GM21786 (cell line): ENCODE data around the gene HLA-DPB1.
"Not testable (repeated sequence)": the region's sequence is repeated elsewhere in the genome, so short reads cannot be mapped to it uniquely, and the experiment has no call there.

Experiments used
- ATAC-seq: cut with Tn5 transposase; IDR thresholded peaks from one replicate; pipeline ENCODE4 v1.9.1; 2021; ENCODE audit not compliant: unreplicated experiment

The HLA-DPB1 gene

GRCh38 chr6:33101121-33101737, 25.4 kb downstream of the HLA-DPB1 start:
- ATAC-seq = not testable (repeated sequence)

DNA sequence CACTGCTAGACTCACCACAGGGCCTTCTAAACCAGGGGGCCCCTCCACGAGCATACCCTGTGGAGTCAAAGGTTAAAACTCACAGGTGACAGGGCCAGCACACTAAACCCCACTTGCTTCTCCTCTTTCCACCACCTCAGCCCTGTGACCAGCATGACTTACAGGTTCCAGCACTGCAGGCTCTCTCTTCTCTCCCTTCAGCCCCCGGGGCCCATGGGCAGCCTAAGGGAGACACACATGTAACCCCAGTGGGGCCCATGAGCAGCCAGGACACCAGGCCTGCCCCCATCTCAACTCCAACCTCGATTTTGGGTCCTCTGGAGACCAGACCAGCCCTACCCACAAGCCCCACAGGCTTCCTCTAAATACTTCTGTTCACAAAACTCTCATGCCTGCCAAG, 28.0 kb downstream of the HLA-DPB1 start:
- ATAC-seq = no peak

DNA sequence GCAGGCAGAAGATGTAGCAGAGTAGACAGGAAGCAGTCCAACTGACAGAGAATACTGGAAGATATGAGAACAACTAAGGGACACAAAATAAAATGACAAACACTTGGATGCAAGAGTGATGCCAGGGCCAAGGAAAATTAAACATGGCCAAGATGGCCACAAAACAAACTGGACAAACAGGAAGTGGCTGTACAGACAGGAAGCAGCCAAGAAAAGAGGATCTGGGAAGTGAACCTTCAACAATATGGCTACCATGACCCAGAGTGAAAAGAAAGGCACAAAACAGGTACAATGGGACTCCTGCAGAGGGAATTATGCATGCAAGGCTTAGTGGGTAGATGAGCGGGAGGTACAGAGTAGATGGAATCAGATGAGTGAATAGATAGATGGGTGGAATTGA, 29.1 kb downstream of the HLA-DPB1 start:
- no peak for ATAC-seq

DNA sequence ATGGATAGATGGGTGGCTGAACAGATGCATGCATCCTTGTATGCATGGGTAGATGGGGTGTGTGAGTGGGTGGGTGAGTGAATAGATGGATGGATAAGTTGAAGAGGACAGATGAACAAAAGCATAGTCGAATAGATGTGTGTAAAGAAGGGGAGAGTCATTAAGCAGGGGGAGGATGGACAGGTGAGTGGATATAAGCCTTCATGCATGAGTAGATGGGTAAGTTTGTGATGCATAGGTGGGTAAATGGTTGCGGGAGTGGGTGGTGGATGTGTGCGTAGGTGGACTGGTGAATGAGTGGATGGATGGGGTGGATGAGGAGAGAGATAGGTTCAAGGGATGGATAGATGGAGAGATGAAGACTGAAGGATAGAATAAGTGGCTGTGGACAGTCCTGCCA, 29.6 kb downstream of the HLA-DPB1 start:
- ATAC-seq = no peak

GRCh38 chr6:33105916-33106871, 30.4 kb downstream of the HLA-DPB1 start:
- ATAC-seq = no peak

DNA sequence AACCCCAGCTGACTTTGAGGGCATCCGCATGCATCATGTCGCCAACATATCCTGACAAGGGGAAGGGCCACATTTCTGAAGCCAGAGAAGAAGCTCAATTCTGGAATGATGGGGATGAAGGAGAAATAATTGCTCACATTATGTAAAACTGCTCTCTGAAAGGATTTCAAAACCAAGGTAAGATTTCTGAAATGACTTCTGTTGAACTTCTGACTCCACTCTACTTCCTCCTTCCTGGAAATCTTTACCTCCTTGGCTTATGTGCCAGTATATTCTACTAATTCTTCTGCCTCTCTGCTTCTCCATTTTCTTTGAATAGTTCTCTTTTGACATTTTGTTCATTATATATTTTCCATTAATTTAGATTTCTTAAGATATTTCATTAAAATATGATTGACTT, 31.9 kb downstream of the HLA-DPB1 start:
- ATAC-seq = no peak

DNA sequence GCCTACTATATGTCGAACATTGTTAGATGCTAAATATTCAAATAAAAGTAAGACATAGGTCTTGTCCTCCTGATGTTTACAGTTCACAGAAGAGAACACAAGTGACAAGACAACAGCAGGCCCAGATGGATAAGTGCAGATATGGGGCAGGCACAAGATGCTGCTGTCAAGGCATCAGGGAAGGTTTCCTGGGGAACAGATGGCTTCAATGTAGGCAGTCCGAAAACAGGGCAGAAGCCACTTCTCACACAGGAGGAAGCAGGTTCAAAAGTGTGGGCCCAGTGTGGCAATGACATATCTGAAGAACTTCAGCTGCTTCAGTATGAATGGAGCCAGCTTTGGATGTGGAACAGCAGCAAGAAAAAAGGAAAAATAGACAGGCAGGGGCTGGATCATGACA, 32.5 kb downstream of the HLA-DPB1 start:
- no peak for ATAC-seq

- ATAC-seq = peak; percentile 92
These were observed 36.4 kb downstream of the HLA-DPB1 start for GRCh38 chr6:33112148-33112547.

DNA sequence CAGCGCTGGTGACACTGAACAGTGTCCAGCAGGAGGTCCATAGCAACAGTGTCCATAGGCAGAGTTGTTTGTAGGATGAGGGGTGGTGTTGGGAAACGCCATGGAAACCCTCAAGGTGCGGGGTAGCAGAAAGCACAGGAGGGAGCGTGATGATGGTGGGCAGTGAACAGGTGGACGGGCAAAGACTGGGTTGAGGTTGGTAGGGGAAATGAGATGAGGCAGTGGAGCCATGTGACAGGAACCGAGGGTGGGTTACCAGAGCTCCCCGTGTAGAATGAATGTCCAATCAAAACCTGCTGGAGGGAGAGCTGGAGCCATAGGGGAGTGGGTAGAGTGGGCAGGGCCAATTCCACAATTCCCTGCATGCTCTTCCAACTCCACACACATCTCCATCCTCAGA, 38.0 kb downstream of the HLA-DPB1 start:
- ATAC-seq = no peak

DNA sequence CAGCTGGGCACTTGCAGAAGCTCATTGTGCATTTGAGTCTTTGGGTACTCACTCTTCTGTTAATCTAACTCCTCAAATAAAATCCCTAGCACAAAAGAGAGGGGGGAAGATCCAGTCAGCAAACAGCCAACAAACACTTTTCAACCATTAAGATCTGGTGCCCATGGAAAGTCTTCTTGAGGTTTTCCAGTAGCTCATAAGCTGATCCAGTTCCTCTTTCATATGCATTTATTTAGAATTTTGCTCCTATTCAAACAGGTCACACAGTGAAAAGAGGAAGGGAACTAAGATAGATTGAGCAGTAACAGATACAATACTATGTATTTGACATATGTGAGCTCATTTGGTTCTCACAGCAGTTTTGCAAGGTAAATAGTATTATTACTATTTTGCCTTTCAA, 38.6 kb downstream of the HLA-DPB1 start:
- ATAC-seq = no peak

DNA sequence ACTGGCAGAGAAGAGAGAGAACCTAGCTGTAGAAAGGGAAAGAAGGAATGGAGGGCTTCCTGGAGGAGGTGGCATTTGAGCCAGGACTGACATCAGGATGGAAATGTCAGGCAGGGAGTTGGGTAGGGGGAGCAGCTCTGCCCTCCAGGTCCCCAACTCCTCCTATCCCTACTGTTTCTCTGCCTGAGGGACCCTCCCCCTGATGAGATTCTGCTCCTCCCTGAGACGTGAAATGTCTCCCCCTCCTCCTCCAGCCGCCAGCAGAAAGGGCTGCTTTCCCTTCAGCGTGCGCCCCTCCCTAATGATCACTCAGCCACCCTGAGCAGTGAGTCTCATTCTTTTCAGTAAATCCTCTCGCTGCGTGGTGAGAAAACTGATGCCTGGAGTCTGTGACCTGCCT, 40.6 kb downstream of the HLA-DPB1 start:
- no peak for ATAC-seq

GRCh38 chr6:33116841-33117711, 41.3 kb downstream of the HLA-DPB1 start:
- ATAC-seq = no peak

DNA sequence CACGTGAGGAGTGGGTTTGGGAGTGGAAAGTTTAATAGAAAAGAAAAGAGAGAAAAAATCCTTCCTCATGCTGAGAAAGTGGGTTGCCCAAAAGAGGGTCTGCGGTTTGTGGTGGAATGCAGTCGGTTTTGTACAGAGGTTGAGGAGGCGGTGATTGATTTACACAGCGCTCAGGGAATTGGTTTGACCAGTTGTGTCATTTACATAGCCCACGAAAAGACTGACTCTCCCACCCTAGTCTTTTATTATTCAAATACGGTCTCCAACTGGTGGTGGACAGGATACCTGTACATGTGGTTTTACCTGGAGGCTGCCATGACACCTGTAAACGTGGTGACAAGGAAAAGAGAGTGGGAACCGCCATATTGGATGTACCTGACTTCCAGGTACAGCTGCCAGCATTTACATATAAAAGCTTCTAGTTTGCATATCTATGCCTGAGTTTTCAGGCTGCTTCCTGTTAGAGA, 42.1 kb downstream of the HLA-DPB1 start:
- ATAC-seq = no peak

GRCh38 chr6:33118525-33119123, 42.8 kb downstream of the HLA-DPB1 start:
- no peak for ATAC-seq

DNA sequence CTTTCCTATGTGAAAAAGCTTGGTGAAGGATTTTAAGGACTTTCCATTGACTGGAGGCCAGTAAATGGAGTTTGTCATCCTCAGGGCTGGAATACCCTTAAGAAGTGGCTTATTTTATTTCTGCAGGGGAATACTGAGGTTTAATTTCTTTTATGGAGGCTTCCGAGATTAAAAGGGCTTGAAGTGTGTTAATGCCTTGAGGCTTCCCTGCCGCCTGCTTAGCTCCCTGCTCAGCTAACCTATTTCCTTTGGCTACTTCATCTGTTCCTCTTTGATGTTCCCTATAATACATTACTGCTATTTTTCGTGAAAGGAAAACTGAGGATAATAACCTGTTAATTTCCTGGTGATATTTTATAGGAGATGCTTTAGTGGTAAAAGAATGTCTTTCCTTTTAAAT, 44.2 kb downstream of the HLA-DPB1 start:
- no peak for ATAC-seq

- no peak for ATAC-seq
These were observed 47.4 kb downstream of the HLA-DPB1 start for GRCh38 chr6:33123181-33123580.

GRCh38 chr6:33123732-33124524, 48.1 kb downstream of the HLA-DPB1 start:
- ATAC-seq = no peak

DNA sequence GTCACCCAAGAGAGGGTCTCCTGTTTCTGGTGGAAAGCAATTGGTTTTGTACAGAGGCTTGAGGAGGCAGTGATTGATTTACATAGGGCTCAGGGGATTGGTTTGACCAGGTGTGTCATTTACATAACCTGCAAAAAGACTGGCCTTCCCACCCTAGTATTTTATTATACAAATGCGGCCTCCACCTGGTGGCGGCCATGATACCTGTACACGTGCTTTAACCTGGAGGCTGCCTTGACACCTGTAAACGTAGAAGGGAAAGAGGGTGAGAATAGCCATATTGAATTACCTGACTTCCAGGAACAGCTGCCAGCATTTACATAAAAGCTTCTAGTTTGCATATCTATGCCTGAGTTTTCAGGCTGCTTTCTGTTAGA, 48.7 kb downstream of the HLA-DPB1 start:
- ATAC-seq = no peak

GRCh38 chr6:33124947-33125346, 49.2 kb downstream of the HLA-DPB1 start:
- no peak for ATAC-seq

DNA sequence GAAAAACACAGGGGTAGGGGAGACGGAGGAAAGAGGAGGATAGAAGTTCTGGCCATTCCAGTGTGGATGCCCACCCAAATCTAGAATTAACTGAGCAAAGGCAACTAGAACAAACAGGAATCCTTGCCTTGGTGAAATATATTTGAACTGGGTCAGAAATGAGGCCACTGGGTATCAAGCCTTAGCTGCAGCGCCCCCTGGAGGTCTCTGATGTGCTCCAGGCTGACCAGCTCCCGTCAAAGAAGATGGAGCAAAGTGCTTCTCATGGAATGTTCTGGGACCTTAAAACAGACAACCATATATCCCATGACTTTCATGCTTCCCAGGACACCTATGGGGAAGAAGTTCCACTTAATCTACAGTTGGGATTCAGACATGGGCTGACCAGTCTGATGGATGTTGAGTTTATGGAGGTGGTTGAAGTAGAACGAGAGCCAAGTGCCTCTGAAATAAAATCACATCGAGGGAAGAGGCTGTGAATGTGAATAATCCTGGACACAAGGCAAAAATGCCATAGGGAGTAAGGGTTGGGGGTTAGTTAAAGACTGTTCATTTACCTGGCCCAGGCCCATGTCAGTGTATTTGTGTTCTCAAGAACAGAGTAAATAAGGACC, 50.4 kb downstream of the HLA-DPB1 start:
- ATAC-seq = no peak
